ENCODE data around the gene MSLN.

GRCh38 chr16:741986-742629 is 18.4 kb upstream of the MSLN start:
- TF ChIP-seq POLR2A (IDR thresholded peaks at IDR 0.05) = no peak
- TF ChIP-seq CTCF (IDR thresholded peaks at IDR 0.05) = no peak
- no peak for TF ChIP-seq POLR2AphosphoS5 (IDR thresholded peaks at IDR 0.05)

Measured in upper lobe of left lung (tissue), 4 donors.